Chondrocyte (in vitro differentiated cells): ENCODE measurements around the gene SPG7. TPM values are rescaled to one million over a fixed set of nuclear protein-coding genes. Genes with fewer than 3 reads are reported as not detected.

Experiments used
- DNase-seq: peaks from one replicate; pipeline ENCODE4 v3.0.0; 2021; ENCODE audit warnings: mixed read lengths, low spot score
- H3K27ac Mint-ChIP-seq: one replicate; pipeline ENCODE4 v1.8.0; 2021; ENCODE audit warnings: mild to moderate bottlenecking, moderate library complexity, mixed read lengths; ENCODE audit not compliant: unreplicated experiment
- H3K27me3 Mint-ChIP-seq: 2 replicates; pipeline ENCODE4 v1.8.0; 2021; ENCODE audit warnings: low read depth, mixed read lengths
- H3K36me3 Mint-ChIP-seq: 2 replicates; pipeline ENCODE4 v1.8.0; 2021; ENCODE audit warnings: low read depth, mixed read lengths
- H3K4me1 Mint-ChIP-seq: 2 replicates; pipeline ENCODE4 v1.8.0; 2021; ENCODE audit warnings: low read depth, mild to moderate bottlenecking, mixed read lengths
- H3K4me3 Mint-ChIP-seq: one replicate; pipeline ENCODE4 v1.8.0; 2021; ENCODE audit warnings: mild to moderate bottlenecking, moderate library complexity, mixed read lengths; ENCODE audit not compliant: unreplicated experiment
- H3K9me3 Mint-ChIP-seq: 2 replicates; pipeline ENCODE4 v1.8.0; 2021; ENCODE audit warnings: low read depth, mixed read lengths
- total RNA-seq: library from RNA; stranded (reverse); gene quantifications from 3 replicates; pipeline ENCODE4 v1.2.1, GENCODE V29; 2021
- TF ChIP-seq, protein P1 (sequence below): fragments of 200-600 bp; sonication (generic); IDR thresholded peaks from 2 replicates; pipeline ENCODE4 v1.5.0; 2021; ENCODE audit warnings: antibody characterized with exemption, mild to moderate bottlenecking, moderate library complexity

Gene SPG7
- total RNA-seq, 1 donor from 2014 or later = 87.6 TPM

DNA sequence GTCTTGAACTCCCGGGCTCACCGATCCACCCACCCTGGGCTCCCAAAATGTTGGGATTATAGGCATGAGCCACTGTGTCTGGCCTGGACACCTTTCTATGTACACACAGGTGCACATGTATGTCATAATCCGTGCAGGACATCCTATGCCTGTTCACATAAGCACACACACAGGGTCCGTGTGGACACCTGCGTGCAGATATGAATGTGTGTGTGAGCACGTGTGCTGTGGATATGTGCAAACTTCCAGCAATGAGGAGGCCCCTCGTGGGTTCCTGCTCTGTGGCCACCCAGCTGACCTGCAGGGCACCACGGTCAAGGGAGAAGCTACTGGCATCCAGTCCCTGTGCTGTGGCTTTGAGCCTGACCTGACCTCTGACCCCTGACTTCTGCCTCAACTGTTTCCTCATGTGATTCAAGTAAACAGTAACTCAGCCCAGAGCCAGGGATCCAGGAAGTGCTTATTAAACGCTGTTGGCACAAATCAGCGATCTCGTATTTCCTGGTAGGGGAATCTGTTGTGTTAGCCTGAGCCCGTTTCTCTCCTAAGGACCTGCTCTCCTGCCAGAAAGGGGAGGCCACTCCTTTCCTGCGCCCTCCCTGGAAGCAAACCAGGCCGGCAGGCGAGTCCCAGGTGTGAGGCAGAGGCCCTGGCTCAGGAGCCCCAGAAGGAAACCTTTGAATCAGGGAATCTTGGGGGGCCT lies 73.8 kb downstream of the SPG7 start:
- TF ChIP-seq, protein P1, sequence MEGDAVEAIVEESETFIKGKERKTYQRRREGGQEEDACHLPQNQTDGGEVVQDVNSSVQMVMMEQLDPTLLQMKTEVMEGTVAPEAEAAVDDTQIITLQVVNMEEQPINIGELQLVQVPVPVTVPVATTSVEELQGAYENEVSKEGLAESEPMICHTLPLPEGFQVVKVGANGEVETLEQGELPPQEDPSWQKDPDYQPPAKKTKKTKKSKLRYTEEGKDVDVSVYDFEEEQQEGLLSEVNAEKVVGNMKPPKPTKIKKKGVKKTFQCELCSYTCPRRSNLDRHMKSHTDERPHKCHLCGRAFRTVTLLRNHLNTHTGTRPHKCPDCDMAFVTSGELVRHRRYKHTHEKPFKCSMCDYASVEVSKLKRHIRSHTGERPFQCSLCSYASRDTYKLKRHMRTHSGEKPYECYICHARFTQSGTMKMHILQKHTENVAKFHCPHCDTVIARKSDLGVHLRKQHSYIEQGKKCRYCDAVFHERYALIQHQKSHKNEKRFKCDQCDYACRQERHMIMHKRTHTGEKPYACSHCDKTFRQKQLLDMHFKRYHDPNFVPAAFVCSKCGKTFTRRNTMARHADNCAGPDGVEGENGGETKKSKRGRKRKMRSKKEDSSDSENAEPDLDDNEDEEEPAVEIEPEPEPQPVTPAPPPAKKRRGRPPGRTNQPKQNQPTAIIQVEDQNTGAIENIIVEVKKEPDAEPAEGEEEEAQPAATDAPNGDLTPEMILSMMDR = no peak
- Mint-ChIP-seq H3K27me3 (no peaks in the 10 kb centered on the region), H3K36me3 (no peaks in the 10 kb centered on the region), H3K9me3 (no peaks in the 10 kb centered on the region), H3K4me1 (peaks cover 7% of the 10 kb centered on the region), H3K27ac (no peak overlapping the region), H3K4me3 (no peak overlapping the region)
- DNase-seq = no peak

GRCh38 chr16:89582614-89583196 lies 74.5 kb downstream of the SPG7 start:
- TF ChIP-seq, protein P1 = no peak
- Mint-ChIP-seq H3K9me3 (no peaks in the 10 kb centered on the region), H3K27me3 (no peaks in the 10 kb centered on the region), H3K4me3 (no peak overlapping the region), H3K4me1 (peaks cover 5% of the 10 kb centered on the region), H3K27ac (no peak overlapping the region), H3K36me3 (no peaks in the 10 kb centered on the region)
- DNase-seq = no peak

DNA sequence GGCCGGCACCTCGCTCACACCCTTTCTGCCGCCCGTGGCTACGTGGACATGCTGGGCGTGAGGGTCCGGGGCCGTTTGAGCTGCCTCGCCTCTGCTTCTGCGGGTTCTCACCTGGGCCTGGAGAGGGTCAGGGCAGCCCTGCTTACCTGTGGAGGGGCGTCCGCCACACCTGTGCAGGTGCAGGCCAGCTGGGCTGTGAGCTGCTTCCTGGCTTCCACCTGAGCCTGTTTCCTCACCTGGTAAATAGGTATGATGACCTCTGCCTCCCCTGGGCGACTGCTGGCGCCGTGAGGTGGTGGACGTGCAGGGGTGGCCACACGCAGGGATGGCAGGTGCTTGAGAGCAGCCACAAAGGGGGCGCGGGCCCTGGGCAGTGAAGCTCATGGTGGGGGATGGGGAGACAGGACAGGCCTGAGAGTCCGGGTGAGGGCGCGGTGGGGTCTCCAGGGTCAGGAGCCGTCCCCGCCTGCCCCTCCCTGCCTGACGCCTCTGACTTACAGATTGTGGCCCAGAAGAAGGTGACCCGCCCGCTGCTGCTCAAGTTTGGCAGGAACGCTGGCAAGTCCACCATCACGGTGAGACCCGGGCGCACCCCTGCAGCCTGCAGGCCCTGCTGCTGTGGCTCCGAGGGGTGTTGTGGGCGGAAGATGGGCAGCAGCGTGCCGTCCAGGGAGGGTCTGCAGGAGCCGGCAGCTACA lies 75.1 kb downstream of the SPG7 start:
- peaks cover 5% of the 10 kb centered on the region for H3K4me1 Mint-ChIP-seq
- H3K27me3 Mint-ChIP-seq = no peaks in the 10 kb centered on the region
- no peak overlapping the region for H3K4me3 Mint-ChIP-seq
- TF ChIP-seq, protein P1 = no peak
- H3K9me3 Mint-ChIP-seq = no peaks in the 10 kb centered on the region
- no peak for DNase-seq
- no peak overlapping the region for H3K27ac Mint-ChIP-seq
- no peaks in the 10 kb centered on the region for H3K36me3 Mint-ChIP-seq

DNA sequence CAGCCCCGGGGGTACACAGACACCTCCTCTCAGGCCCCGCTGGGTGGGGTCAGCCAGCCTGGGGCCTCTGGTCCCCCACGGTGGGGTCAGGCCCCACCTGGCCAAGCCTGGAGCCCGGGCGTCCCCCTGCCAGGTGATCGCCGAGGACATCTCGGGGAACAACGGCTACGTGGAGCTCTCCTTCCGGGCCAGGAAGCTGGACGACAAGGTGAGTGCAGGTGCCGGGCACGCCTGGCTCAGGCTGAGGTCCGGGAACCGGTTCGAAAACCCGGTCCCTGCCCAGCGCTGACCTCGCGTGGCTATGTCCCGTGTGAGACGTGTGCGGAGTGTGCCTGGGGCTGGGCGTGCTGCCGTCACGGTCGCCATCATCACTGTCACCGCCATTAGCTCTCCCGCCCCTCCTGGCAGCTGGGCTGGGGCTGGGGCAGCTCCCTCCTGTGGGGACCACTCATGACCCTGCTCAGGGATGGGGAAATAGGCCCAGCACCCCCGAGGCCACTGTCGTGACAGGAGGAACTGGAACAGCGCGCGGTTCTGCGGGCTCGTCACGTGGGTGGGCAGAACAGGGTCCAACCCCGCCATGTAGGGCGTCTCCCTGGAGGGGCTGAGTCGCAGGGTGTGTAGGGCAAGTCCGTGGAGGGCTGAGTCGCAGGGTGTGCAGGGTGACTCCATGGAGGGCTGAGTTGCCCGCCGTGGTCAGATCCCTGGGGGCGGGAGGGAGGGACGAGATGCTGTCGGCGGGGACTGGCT lies 75.9 kb downstream of the SPG7 start:
- no peak for DNase-seq
- Mint-ChIP-seq H3K27ac (no peak overlapping the region), H3K4me1 (peaks cover 5% of the 10 kb centered on the region), H3K4me3 (no peak overlapping the region), H3K27me3 (no peaks in the 10 kb centered on the region), H3K36me3 (no peaks in the 10 kb centered on the region), H3K9me3 (no peaks in the 10 kb centered on the region)
- TF ChIP-seq, protein P1 = no peak
